NCI-H2171 treated with DMSO at 0.1 percent for 48 hours (cell line): Measurements from ENCODE around the gene COPE.
"Not testable (repeated sequence)": the region's sequence is repeated elsewhere in the genome, so short reads cannot be mapped to it uniquely, and the experiment has no call there.

Experiments used
- DNase-seq: peaks from one replicate; lab custom pipeline; 2025; lab: John Stamatoyannopoulos, UW

COPE gene

GRCh38 chr19:18940769-18941627, 21.8 kb upstream of the COPE start, which contains the start of gene HOMER3:
HOMER3 (minus strand) TSS chr19:18941217; CDS start chr19:18938982, 2,235 bp downstream.
- DNase-seq, result peak; percentile 77

GRCh38 chr19:18939922-18940768, 21.0 kb upstream of the COPE start:
- no peak for DNase-seq

GRCh38 chr19:18939163-18939562, 20.0 kb upstream of the COPE start:
- DNase-seq, result no peak

GRCh38 chr19:18933297-18933696, 14.1 kb upstream of the COPE start:
- DNase-seq, result no peak

- no peak for DNase-seq
These were observed 13.1 kb upstream of the COPE start for GRCh38 chr19:18932216-18932841.

GRCh38 chr19:18931316-18932162, 12.4 kb upstream of the COPE start:
- no peak for DNase-seq

GRCh38 chr19:18929311-18929710, 10.1 kb upstream of the COPE start:
- DNase-seq, result no peak

- no peak for DNase-seq
These were observed 9.0 kb upstream of the COPE start for GRCh38 chr19:18928018-18928805.

GRCh38 chr19:18924684-18925213, 5.6 kb upstream of the COPE start:
- DNase-seq, result no peak

- no peak for DNase-seq
These were observed 3.2 kb upstream of the COPE start for GRCh38 chr19:18922228-18922985.

GRCh38 chr19:18921593-18921992, 2.4 kb upstream of the COPE start:
- no peak for DNase-seq

GRCh38 chr19:18920400-18920799, 1.2 kb upstream of the COPE start:
- DNase-seq, result no peak

- DNase-seq, result no peak
These were observed 670 bp upstream of the COPE start for GRCh38 chr19:18919900-18920214.

GRCh38 chr19:18917593-18917992, 1.6 kb downstream of the COPE start:
- DNase-seq, result not testable (repeated sequence)

- peak; percentile 60 for DNase-seq
These were observed 3.5 kb downstream of the COPE start for GRCh38 chr19:18915639-18916038.

GRCh38 chr19:18913466-18913865, 5.7 kb downstream of the COPE start:
- DNase-seq, result no peak

GRCh38 chr19:18912933-18913332, 6.3 kb downstream of the COPE start:
- DNase-seq, result no peak

GRCh38 chr19:18910801-18911436, 8.3 kb downstream of the COPE start:
- no peak for DNase-seq

GRCh38 chr19:18910010-18910409, 9.2 kb downstream of the COPE start:
- DNase-seq, result no peak
